ENCODE results near the gene PCDHGA1. TPM values are rescaled to one million over a fixed set of nuclear protein-coding genes. Genes with fewer than 3 reads are reported as not detected.

The PCDHGA1 gene
- total and polyA plus RNA-seq, 10 donors: 0.04 to 0.52 (median 0.25) TPM; not detected in 1

GRCh38 chr5:141508440-141508797, 178.1 kb downstream of the PCDHGA1 start:
- TF ChIP-seq POLR2A (IDR thresholded peaks at IDR 0.05) (no peak), POLR2AphosphoS5 (IDR thresholded peaks at IDR 0.05) (no peak), CTCF (IDR thresholded peaks at IDR 0.05 in 8 of 11, conservative IDR thresholded peaks at IDR 0.05 in 3 of 11) (no peak)
- H3K4me1 ChIP-seq: peaks cover 7 to 68% (median 47%) of the 10 kb centered on the region in 6 donors
- peak overlapping the region in 4 of 8 donors; percentile 6 to 62 (median 10) for H3K4me3 ChIP-seq
- intact Hi-C loops (cut with DNase I; ENCODE audit: low total_unique reads): no loop called here
- H3K36me3 ChIP-seq: peaks cover 0 to 18% (median 0%) of the 10 kb centered on the region in 6 donors
- 29 to 61% (median 49%) methylated on average over 9 of the region's 9 CpGs for WGBS, 5 donors
- no peak for DNase-seq
- H3K9me3 ChIP-seq: no peaks in the 10 kb centered on the region
- H3K27me3 ChIP-seq (replicated peaks in 1 of 7): no peaks in the 10 kb centered on the region
- peak overlapping the region; percentile 36 to 85 (median 73) for H3K27ac ChIP-seq

GRCh38 chr5:141508798-141509611, 178.7 kb downstream of the PCDHGA1 start:
- Histone ChIP-seq H3K27me3 (replicated peaks in 1 of 7) (no peaks in the 10 kb centered on the region), H3K4me3 (peak overlapping the region in 4 of 8 donors; percentile 6 to 62 (median 10)), H3K36me3 (peaks cover 0 to 18% (median 0%) of the 10 kb centered on the region in 6 donors), H3K4me1 (peaks cover 10 to 74% (median 53%) of the 10 kb centered on the region in 6 donors), H3K27ac (peak overlapping the region in 7 of 8 donors; percentile 65 to 85 (median 74)), H3K9me3 (no peaks in the 10 kb centered on the region)
- intact Hi-C loops (cut with DNase I; ENCODE audit: low total_unique reads): no loop called here
- DNase-seq: no peak
- no peak for TF ChIP-seq POLR2A (IDR thresholded peaks at IDR 0.05)
- TF ChIP-seq CTCF (IDR thresholded peaks at IDR 0.05 in 8 of 11, conservative IDR thresholded peaks at IDR 0.05 in 3 of 11): no peak
- peak in 1 of 3 donors; percentile 45 for TF ChIP-seq POLR2AphosphoS5 (IDR thresholded peaks at IDR 0.05)
- 15 to 41% (median 26%) methylated on average over 22 to 23 of the region's 23 CpGs for WGBS, 5 donors

- peak overlapping the region in 5 of 8 donors; percentile 72 to 85 (median 81) for H3K27ac ChIP-seq
- H3K27me3 ChIP-seq (replicated peaks in 1 of 7): no peaks in the 10 kb centered on the region
- peaks cover 0 to 29% (median 0%) of the 10 kb centered on the region in 6 donors for H3K36me3 ChIP-seq
- intact Hi-C loops (cut with DNase I; ENCODE audit: low total_unique reads): no loop called here
- H3K4me1 ChIP-seq: peaks cover 22 to 86% (median 65%) of the 10 kb centered on the region in 6 donors
- 81 to 90% (median 87%) methylated on average over 9 of the region's 9 CpGs for WGBS, 5 donors
- no peak for DNase-seq
- peak overlapping the region in 2 of 8 donors; percentile 26 to 62 for H3K4me3 ChIP-seq
- TF ChIP-seq POLR2A (IDR thresholded peaks at IDR 0.05) (no peak), POLR2AphosphoS5 (IDR thresholded peaks at IDR 0.05) (no peak), CTCF (IDR thresholded peaks at IDR 0.05 in 8 of 11, conservative IDR thresholded peaks at IDR 0.05 in 3 of 11) (no peak)
- no peaks in the 10 kb centered on the region for H3K9me3 ChIP-seq
These were observed 179.8 kb downstream of the PCDHGA1 start for GRCh38 chr5:141510160-141510559.

All from spleen (tissue), 11 donors.